GM23248 (cell line): ENCODE results near the gene SDK2.

Experiments used
- EZH2 ChIP-seq: fragments of 200-600 bp; sonication (generic); IDR thresholded peaks from 2 replicates; pipeline ENCODE4 v1.6.1; 2018; ENCODE audit warnings: antibody characterized with exemption, mild to moderate bottlenecking; ENCODE audit not compliant: insufficient read depth, poor library complexity, severe bottlenecking
- EZH2phosphoT487 ChIP-seq: fragments of 200-600 bp; sonication (generic); IDR thresholded peaks from 2 replicates; pipeline ENCODE4 v1.6.1; 2018; ENCODE audit warnings: antibody characterized with exemption, moderate library complexity, mild to moderate bottlenecking, low read depth; ENCODE audit not compliant: insufficient read depth

- no peak for TF ChIP-seq EZH2
- no peak for TF ChIP-seq EZH2phosphoT487
These were observed 91.8 kb downstream of the SDK2 start for GRCh38 chr17:73552300-73553048.
